ENCODE data around the gene BLOC1S4.
"Not testable (repeated sequence)": the region's sequence is repeated elsewhere in the genome, so short reads cannot be mapped to it uniquely, and the experiment has no call there.

Gene BLOC1S4

GRCh38 chr4:6719611-6720179, 3.7 kb downstream of the BLOC1S4 start:
- DNase-seq: no peak

GRCh38 chr4:6720202-6720699, 4.3 kb downstream of the BLOC1S4 start:
- DNase-seq: peak; percentile 44

GRCh38 chr4:6721121-6721520, 5.1 kb downstream of the BLOC1S4 start:
- no peak for DNase-seq

DNA sequence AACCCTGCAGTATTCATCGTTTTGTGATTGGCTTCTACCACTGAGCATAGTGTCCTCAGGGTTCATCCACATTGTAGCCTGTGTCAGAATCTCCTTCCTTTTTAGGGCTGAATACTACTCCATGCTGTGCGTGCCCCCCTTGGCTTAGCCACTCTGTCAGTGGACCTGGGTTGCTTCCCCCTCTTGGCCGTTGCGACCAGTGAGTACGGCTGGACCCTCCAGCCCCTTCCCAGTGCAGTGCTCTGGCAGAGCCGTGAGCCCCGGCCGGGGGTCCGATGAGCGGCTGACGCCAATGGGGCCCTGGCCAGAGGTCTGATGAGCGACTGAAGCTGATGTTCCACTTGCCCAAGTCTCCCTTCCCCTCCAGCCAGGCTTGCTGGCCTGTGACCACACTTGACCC, 6.9 kb downstream of the BLOC1S4 start:
- no peak for DNase-seq

GRCh38 chr4:6723851-6724250, 7.9 kb downstream of the BLOC1S4 start:
- no peak for DNase-seq

DNA sequence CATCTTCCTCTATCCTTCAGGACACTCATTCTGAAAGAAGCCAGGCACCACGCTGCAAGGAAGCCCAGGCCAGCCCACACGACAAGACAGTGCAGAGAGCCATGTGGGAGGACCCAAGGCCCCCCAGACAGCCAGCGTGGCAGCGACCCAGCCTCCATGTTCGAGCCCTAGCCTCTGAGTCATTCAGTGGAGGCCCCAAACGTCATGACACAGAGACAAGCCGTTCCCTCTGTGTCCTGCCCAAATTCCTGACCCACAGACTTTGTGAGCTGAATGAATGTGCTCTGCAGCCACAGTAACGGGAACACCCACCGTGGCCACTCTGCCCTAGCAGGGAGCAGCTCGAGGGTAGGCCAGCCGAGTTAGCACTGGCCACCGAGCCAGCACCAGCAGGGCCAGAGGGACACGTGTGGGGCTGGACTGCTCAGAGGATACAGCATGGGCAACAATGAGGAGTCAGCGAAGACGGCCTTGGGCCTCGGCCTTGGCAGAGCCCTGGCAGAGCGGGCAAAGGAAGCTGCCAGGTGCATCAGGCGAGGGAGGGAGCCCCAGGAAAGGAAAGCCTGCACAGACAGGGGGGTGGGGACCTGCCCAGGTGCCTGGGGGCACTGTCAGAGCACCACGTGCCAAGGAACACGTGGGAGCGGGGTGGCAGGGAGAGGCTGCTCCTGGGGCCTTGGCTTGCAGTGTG, 8.6 kb downstream of the BLOC1S4 start:
- no peak for DNase-seq

GRCh38 chr4:6725427-6725961, 9.5 kb downstream of the BLOC1S4 start:
- DNase-seq: not testable (repeated sequence)

DNA sequence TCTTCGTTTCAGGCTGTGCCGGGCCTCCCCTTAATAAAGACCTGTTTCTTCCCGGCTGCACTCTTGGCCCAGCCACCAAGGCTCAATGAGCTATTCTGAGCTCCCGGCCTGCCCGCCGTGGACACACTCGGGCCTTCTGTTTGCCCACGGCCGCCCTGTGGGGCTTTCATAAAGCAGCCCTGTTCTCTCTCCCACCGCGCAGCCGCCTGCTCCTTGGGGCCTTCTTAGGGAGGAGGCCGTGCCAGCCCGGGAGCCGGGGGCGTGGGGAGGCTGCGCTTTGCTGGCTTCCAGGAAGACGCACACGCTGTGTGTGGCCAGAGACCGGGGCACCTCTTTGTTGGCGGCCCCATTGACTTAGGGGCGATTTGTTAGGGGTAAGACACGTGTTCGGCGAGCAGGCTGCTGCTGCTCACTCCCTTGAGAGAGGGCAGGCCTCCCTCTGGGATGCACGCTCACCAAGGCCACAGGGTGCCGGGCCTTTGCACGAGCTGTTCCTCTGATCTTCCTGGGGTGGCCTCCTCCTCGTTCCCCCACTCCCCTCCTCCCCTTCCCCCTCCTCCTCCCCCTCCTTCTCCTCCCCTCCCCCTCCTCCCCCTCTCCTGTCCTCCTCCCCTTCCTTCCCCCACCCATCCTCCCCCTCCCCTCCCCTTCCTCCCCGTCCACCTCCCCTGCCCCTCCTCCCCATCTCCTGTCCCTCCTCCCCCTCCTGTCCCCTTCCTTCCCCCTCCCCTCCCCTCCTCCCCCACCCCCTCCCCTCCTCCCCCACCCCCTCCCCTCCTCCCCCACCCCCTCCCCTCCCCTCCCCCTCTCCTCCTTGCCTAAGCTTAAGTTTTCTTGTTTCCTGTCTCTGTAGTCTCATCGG, 11.3 kb downstream of the BLOC1S4 start:
- no peak for DNase-seq

- no peak for DNase-seq
Observed at GRCh38 chr4:6727943-6728250, 11.9 kb downstream of the BLOC1S4 start.

DNA sequence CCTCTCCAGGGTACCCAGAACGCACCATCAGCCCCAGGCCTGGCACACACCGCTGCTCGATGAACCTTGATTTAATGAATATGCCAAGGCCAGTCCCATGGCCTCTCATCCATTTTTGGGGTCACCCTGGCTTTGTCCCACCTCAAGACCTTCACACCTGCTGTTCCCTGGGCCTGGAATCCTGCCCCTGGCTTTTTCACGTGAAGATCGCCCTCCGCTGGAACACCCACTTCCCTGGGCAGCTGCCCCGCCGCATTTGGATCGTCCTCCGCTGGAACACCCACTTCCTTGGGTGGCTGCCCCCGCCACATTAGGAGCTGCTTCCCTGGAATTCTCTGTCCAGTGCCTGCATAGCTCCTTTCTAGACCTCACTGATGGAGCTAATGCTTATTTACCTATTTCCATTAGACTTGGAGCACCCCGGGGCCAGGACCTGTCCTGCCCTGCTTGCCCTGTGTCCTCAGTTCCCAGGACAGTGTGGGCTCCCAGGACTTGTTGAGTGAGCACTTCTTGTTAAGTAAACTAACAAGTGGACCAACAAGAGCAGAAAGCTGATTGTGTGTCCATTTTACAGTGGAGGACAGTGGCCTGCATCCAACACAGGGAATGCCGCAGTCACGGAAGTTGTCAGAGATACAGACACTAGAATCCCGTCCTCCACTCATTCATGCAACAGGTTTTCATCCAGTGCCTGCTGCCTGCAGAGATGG, 12.5 kb downstream of the BLOC1S4 start:
- DNase-seq: no peak

GRCh38 chr4:6730603-6731317, 14.8 kb downstream of the BLOC1S4 start:
- no peak for DNase-seq

GRCh38 chr4:6731318-6731675, 15.3 kb downstream of the BLOC1S4 start:
- no peak for DNase-seq

DNA sequence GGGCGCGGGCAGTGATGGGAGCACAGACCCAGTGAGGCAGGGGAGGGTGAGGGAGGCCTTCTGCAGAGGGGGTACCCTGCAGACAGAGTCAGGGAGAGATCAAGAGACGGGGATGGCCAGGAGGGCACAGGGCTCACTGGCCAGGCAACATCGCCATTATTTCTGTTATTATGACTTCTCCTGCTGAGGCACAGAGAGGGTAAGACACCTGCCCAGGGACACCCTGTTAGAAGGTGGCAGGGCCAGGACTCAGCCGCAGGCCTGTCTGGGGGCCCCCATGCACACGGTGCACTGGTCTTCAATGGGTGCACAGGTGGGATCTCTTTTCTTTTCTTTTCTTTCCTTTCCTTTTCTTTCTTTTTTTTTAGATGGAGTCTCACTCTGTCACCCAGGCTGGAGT, 15.8 kb downstream of the BLOC1S4 start:
- DNase-seq: no peak

- DNase-seq: peak; percentile 41
Observed at GRCh38 chr4:6732441-6733357, 16.7 kb downstream of the BLOC1S4 start.

- no peak for DNase-seq
Observed at GRCh38 chr4:6733358-6734164, 17.6 kb downstream of the BLOC1S4 start.

GRCh38 chr4:6734165-6734786, 18.3 kb downstream of the BLOC1S4 start:
- no peak for DNase-seq

DNA sequence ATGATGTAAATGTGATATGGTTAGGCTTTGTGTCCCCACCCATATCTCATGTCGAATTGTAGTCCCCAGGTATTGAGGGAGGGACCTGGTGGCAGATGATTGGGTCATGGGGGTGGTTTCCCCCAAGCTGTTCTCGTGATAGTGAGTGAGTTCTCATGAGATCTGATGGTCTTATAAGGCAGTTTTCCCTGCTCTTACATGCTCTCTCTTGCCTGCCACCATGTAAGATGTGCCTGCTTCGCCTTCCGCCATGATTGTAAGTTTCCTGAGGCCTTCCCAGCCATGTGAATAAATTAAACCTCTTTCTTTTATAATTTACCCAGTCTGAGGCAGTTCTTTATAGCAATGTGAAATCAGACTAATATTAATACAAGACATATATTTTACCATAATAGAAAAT, 23.9 kb downstream of the BLOC1S4 start:
- DNase-seq: no peak

- no peak for DNase-seq
Observed at GRCh38 chr4:6740347-6740746, 24.4 kb downstream of the BLOC1S4 start.

DNA sequence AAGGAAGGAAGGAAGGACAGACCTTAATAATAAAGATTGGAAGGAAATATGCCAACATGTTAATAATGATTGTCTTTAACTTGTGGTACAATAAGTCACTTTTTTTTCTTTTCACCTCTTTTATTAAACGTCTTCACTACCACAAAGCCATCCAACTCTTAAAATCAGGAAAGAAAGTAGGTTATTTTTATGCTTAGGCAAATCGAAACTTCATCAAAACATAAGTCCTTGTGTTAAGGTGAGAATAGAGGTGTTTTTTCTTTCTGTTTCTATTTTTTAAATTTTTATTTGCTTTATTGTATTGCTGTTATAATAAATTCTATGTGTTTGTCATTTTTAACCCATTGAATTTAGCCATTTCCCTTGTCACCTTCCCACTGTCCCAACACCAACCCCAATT, 26.5 kb downstream of the BLOC1S4 start:
- DNase-seq: no peak

DNA sequence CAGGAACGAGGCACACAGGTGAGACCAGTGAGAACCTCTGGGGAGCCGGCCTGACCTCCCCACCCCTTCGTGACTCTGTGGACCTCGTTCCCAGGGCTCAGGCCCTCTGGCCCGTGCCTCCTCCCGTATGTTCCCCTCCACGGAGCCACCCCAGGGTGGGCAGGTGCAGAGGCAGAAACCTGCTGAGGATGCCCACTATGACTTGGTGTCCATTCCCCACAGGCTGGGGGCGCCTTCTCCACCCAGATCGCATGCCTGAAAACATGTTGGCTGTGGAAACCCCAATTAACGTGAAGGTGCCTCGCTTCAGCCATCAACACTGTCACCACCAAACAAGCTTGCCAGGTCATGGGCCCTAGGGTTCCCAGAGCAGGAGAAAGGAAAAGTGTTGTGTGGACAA, 27.0 kb downstream of the BLOC1S4 start:
- DNase-seq: no peak

Data from MV-4-11 (cell line).